HepG2 (cell line): ENCODE data around the gene PCDHB10. TPM values are rescaled to one million over a fixed set of nuclear protein-coding genes. Genes with fewer than 3 reads are reported as not detected.
"Not testable (repeated sequence)": the region's sequence is repeated elsewhere in the genome, so short reads cannot be mapped to it uniquely, and the experiment has no call there.

Experiments used
- ATAC-seq: fragments of 200-7000 bp; cut with Tn5 transposase; 3 replicates; pipeline ENCODE4 v1.9.1; 2020; ENCODE audit warnings: mild to moderate bottlenecking, moderate library complexity
- BruUV-seq: library from RNA; stranded (reverse); fragments of 400-500 nt; replicated peaks from 2 replicates; lab custom pipeline; 2021; lab: Mats Ljungman, UMichigan
- CTCF ChIA-PET: fragments of 300-600 bp; formaldehyde crosslinking; extraction: SDS; loops from one replicate; lab custom pipeline; 2021; ENCODE audit warnings: low total read pairs, inconsistent platforms, low intra/inter-chr PET ratio; lab: Yijun Ruan, JAX
- POLR2A ChIA-PET: fragments of 350-600 bp; sonication (Branson Sonifier 250); formaldehyde crosslinking; loops from one replicate; lab custom pipeline; 2020; ENCODE audit warnings: antibody characterized with exemption, inconsistent platforms; lab: Yijun Ruan, JAX
- DNase-seq: peaks from one replicate; pipeline ENCODE4 v3.0.0-alpha.2; 2015; ENCODE audit warnings: low spot score
- FAIRE-seq: peaks from 3 replicates; lab custom pipeline; 2011; peaks lifted over from hg19 to GRCh38; lab: Jason Lieb, UNC
- H2AFZ ChIP-seq: one replicate; pipeline ENCODE4 v1.6.1; 2011; ENCODE audit warnings: low read length, inconsistent platforms
- H3K27ac ChIP-seq: fragments of 300-600 bp; 3 replicates; pipeline ENCODE4 v1.8.0; 2011; ENCODE audit warnings: mixed run types, mild to moderate bottlenecking, mixed read lengths, low read length, inconsistent platforms; ENCODE audit not compliant: insufficient read depth; ENCODE audit errors: extremely low read length
- H3K27me3 ChIP-seq, 2 experiments: fragments of 200-600 bp in 1 of 2; 2 replicates in 1 of 2; 3 replicates in 1 of 2; pipeline versions ENCODE4 v1.6.0 to v1.8.0; 2011; ENCODE audit warnings: low read length in 2 of 2, mild to moderate bottlenecking in 2 of 2, moderate library complexity in 2 of 2, inconsistent platforms in 1 of 2; ENCODE audit not compliant: insufficient read depth in 2 of 2, control insufficient read depth in 1 of 2
- H3K36me3 ChIP-seq, 2 experiments: fragments of 200-600 bp in 1 of 2; replicated peaks in 1 of 2; 2 replicates in 1 of 2; 3 replicates in 1 of 2; pipeline versions ENCODE4 v1.5.1 to v1.8.0; 2011; ENCODE audit warnings: low read length in 2 of 2, inconsistent platforms in 1 of 2; ENCODE audit not compliant: insufficient read depth in 2 of 2, control insufficient read depth in 1 of 2
- H3K4me1 ChIP-seq: 2 replicates; pipeline ENCODE4 v1.5.1; 2012; ENCODE audit warnings: low read length, inconsistent platforms; ENCODE audit not compliant: insufficient read depth
- H3K4me2 ChIP-seq: 2 replicates; pipeline ENCODE4 v1.6.0; 2011; ENCODE audit warnings: low read depth, low read length, inconsistent platforms
- H3K4me3 ChIP-seq, 3 experiments: fragments of 200-600 bp in 1 of 3; sonication (generic), shearing (Covaris generic) in 1 of 3; replicated peaks in 1 of 3; 2 replicates each; pipeline ENCODE4 v1.5.1; 2011 to 2016; ENCODE audit warnings: low read length in 3 of 3, inconsistent platforms in 2 of 3, low read depth in 2 of 3, mild to moderate bottlenecking in 2 of 3, control low read depth in 1 of 3, mixed read lengths in 1 of 3; ENCODE audit not compliant: insufficient read depth in 1 of 3
- H3K79me2 ChIP-seq: one replicate; pipeline ENCODE4 v1.6.1; 2011; ENCODE audit warnings: low read length, inconsistent platforms; ENCODE audit not compliant: insufficient read depth
- H3K9ac ChIP-seq: 2 replicates; pipeline ENCODE4 v1.6.0; 2011; ENCODE audit warnings: mild to moderate bottlenecking, low read depth, low read length, inconsistent platforms; ENCODE audit not compliant: insufficient read depth
- H3K9me3 ChIP-seq: 2 replicates; pipeline ENCODE4 v1.5.1; 2012; ENCODE audit warnings: mild to moderate bottlenecking, low read length
- H4K20me1 ChIP-seq: 2 replicates; pipeline ENCODE4 v1.6.0; 2011; ENCODE audit warnings: inconsistent platforms, mild to moderate bottlenecking, low read length, moderate library complexity; ENCODE audit not compliant: insufficient read depth
- RXRA ChIP-seq: sonication (generic); formaldehyde crosslinking; IDR thresholded peaks from 2 replicates; pipeline ENCODE4 v1.5.1; 2020; ENCODE audit warnings: missing genetic modification reagents
- STAG1 ChIP-seq: sonication (generic); formaldehyde crosslinking; IDR thresholded peaks from 2 replicates; pipeline ENCODE4 v1.4.0; 2020; ENCODE audit warnings: missing genetic modification reagents
- ZBTB8A ChIP-seq: sonication (generic); formaldehyde crosslinking; IDR thresholded peaks from 2 replicates; pipeline ENCODE4 v1.4.0; 2020; ENCODE audit warnings: mild to moderate bottlenecking, low read depth, missing genetic modification reagents, borderline replicate concordance
- ZC3H13 ChIP-seq: sonication (generic); formaldehyde crosslinking; IDR thresholded peaks from 2 replicates; pipeline ENCODE4 v1.8.1; 2023; ENCODE audit warnings: mild to moderate bottlenecking, missing genetic modification reagents, moderate library complexity
- ZNF484 ChIP-seq: sonication (generic); formaldehyde crosslinking; IDR thresholded peaks from 2 replicates; pipeline ENCODE4 v1.5.1; 2020; ENCODE audit warnings: mild to moderate bottlenecking, low read depth, missing genetic modification reagents, borderline replicate concordance
- ZNF766 ChIP-seq: sonication (generic); formaldehyde crosslinking; IDR thresholded peaks from 2 replicates; pipeline ENCODE4 v1.5.0; 2020; ENCODE audit warnings: missing genetic modification reagents, borderline replicate concordance
- ZSCAN9 ChIP-seq: IDR thresholded peaks from 2 replicates; pipeline ENCODE4 v1.6.1; 2016; ENCODE audit warnings: borderline replicate concordance
- WGBS: methylation state at CpG from one replicate; pipeline ENCODE4 v1.1.6; 2017; ENCODE audit warnings: low lambda C conversion rate; 5-methylcytosine and 5-hydroxymethylcytosine counted together
- in situ Hi-C: cut with HindIII; loops from 2 replicates; pipeline ENCODE4 v1.10.0; 2017; ENCODE audit warnings: low pct_unique_long_range_greater_than_20kb; ENCODE audit not compliant: extremely low pct_ligation_motif_present
- intact Hi-C: fragments of 100-400 bp; cut with micrococcal nuclease; formaldehyde crosslinking; loops from one replicate; pipeline ENCODE4 v1.10.0; 2022; ENCODE audit not compliant: unreplicated experiment
- polyA plus RNA-seq, 8 experiments: library from polyadenylated mRNA; depleted of rRNA in 3 of 8; stranded (reverse) in 7 of 8; unstranded in 1 of 8; fragments of >200 nt; fragmentation: Illumina TruSeq in 4 of 8; extraction: Trizol in 4 of 8; gene quantifications; 2 replicates each; pipeline versions ENCODE4 v1.2.1 to v1.2.3, GENCODE V29; 2011 to 2016; ENCODE audit warnings: low read depth in 4 of 8, missing spikeins in 1 of 8, mixed read lengths in 1 of 8; ENCODE audit not compliant: insufficient read depth in 1 of 8
- total RNA-seq, 5 experiments: library from RNA; depleted of rRNA; stranded (reverse); fragments of >200 nt; fragmentation: Illumina TruSeq; extraction: Trizol; gene quantifications; 2 replicates each; pipeline ENCODE4 v1.2.3, GENCODE V29; 2016; ENCODE audit warnings: low read depth in 1 of 5
- TF ChIP-seq, protein P1 (sequence below): sonication (generic); formaldehyde crosslinking; conservative IDR thresholded peaks from 2 replicates; pipeline ENCODE4 v1.8.0; 2022; ENCODE audit warnings: mild to moderate bottlenecking, moderate library complexity, missing genetic modification reagents
- TF ChIP-seq, protein P2 (sequence below): sonication (generic); formaldehyde crosslinking; IDR thresholded peaks from 2 replicates; pipeline ENCODE4 v1.5.0; 2020; ENCODE audit warnings: mild to moderate bottlenecking, missing genetic modification reagents, moderate library complexity

PCDHB10 gene
- total and polyA plus RNA-seq, 2 of the 13 experiments (the other 11 are each of a cell fraction or from before 2014, with no cell fraction given), result 0.05 TPM; not detected in 1

DNA sequence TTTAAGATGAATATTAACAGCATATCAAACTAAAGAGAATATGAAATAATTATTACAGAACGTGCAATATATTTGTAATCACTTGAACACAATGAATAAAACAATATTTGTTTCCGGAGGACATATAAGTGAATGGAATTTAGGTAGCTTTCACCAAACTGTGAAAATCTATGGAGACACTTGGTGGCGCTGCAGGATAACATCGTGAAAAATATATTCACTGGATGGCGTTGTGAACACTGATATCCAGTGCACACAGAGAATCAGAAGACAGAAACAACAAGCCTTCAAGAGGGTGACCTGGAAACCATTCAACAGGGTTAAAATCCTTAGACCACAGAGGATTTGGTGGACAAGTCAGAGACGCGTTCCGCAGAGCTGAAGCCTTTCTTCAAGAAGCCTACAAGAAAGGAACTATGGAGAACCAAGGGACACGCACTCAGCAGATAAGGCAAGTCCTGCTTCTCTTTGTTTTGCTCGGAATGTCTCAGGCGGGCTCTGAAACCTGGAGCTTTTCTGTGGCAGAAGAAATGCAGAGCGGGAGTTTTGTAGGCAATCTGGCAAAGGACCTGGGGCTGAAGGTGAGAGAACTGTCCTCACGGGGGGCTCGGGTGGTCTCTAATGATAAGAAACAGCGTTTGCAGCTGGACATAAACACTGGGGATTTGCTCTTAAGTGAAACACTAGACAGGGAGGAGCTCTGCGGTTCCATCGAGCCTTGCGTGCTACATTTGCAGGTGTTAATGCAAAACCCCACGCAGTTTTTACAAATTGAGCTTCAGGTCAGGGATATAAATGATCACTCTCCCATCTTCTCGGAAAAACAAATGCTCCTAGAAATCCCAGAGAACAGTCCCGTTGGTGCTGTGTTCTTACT is 7.4 kb downstream of the PCDHB10 start, which contains the start of gene PCDHB11:
Gene PCDHB11 (plus strand): TSS at position 269 of the 877 bp plus-strand sequence. CDS start 148 bp downstream, at position 417.
- intact Hi-C loops, result no loop called here
- no peak for FAIRE-seq
- BruUV-seq, result no TSS peak
- Histone ChIP-seq H3K36me3 (no peaks in the 10 kb centered on the region), H3K27ac (no peak within 1 kb of the TSS), H3K9me3 (peaks cover 21% of the 10 kb centered on the region), H3K9ac (no peak within 1 kb of the TSS), H4K20me1 (no peaks in the 10 kb centered on the region), H3K4me3 (no peak within 1 kb of the TSS), H3K4me1 (no peaks in the 10 kb centered on the region), H3K79me2 (no peaks in the 10 kb centered on the region), H2AFZ (peak within 1 kb of the TSS; percentile 55), H3K4me2 (no peak within 1 kb of the TSS), H3K27me3 (no peaks in the 10 kb centered on the region)
- ATAC-seq, result peak; percentile 50; the same call in 1 of the 3 replicates
- 40% methylated on average over 20 of the region's 21 CpGs for whole genome bisulfite sequencing
- CTCF ChIA-PET, result no interaction called here
- in situ Hi-C loops, result no loop called here
- POLR2A ChIA-PET, result no interaction called here
- peak; percentile 6 for DNase-seq
- TF ChIP-seq STAG1 (CRISPR knock-in tag), result peak; percentile 42; the same call in 1 of the 2 replicates
- TF ChIP-seq ZNF484, result no peak
- no peak for TF ChIP-seq ZC3H13
- TF ChIP-seq, protein P1, sequence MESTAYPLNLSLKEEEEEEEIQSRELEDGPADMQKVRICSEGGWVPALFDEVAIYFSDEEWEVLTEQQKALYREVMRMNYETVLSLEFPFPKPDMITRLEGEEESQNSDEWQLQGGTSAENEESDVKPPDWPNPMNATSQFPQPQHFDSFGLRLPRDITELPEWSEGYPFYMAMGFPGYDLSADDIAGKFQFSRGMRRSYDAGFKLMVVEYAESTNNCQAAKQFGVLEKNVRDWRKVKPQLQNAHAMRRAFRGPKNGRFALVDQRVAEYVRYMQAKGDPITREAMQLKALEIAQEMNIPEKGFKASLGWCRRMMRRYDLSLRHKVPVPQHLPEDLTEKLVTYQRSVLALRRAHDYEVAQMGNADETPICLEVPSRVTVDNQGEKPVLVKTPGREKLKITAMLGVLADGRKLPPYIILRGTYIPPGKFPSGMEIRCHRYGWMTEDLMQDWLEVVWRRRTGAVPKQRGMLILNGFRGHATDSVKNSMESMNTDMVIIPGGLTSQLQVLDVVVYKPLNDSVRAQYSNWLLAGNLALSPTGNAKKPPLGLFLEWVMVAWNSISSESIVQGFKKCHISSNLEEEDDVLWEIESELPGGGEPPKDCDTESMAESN (CRISPR knock-in tag), result no peak
- TF ChIP-seq ZSCAN9, result no peak
- no peak for TF ChIP-seq ZNF766
- TF ChIP-seq RXRA (CRISPR knock-in tag), result no peak
- no peak for TF ChIP-seq ZBTB8A (CRISPR knock-in tag)
- TF ChIP-seq, protein P2, sequence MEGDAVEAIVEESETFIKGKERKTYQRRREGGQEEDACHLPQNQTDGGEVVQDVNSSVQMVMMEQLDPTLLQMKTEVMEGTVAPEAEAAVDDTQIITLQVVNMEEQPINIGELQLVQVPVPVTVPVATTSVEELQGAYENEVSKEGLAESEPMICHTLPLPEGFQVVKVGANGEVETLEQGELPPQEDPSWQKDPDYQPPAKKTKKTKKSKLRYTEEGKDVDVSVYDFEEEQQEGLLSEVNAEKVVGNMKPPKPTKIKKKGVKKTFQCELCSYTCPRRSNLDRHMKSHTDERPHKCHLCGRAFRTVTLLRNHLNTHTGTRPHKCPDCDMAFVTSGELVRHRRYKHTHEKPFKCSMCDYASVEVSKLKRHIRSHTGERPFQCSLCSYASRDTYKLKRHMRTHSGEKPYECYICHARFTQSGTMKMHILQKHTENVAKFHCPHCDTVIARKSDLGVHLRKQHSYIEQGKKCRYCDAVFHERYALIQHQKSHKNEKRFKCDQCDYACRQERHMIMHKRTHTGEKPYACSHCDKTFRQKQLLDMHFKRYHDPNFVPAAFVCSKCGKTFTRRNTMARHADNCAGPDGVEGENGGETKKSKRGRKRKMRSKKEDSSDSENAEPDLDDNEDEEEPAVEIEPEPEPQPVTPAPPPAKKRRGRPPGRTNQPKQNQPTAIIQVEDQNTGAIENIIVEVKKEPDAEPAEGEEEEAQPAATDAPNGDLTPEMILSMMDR (CRISPR knock-in tag), result peak; percentile 60
- TF ChIP-seq, all 625 proteins: peak for 2

DNA sequence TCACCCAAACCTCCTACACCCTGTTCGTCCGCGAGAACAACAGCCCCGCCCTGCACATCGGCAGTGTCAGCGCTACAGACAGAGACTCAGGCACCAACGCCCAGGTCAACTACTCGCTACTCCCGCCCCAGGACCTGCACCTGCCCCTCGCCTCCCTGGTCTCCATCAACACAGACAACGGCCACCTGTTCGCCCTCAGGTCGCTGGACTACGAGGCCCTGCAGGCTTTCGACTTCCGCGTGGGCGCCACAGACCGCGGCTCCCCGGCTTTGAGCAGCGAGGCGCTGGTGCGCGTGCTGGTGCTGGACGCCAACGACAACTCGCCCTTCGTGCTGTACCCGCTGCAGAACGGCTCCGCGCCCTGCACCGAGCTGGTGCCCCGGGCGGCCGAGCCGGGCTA is 9.0 kb downstream of the PCDHB10 start:
- H3K27me3 ChIP-seq, H3K27ac ChIP-seq, ATAC-seq, DNase-seq, H3K9ac ChIP-seq, CTCF ChIA-PET, POLR2A ChIA-PET, H3K79me2 ChIP-seq, H3K4me2 ChIP-seq, intact Hi-C loops, H2AFZ ChIP-seq, BruUV-seq, in situ Hi-C loops, H3K4me3 ChIP-seq, H4K20me1 ChIP-seq, H3K4me1 ChIP-seq, FAIRE-seq, H3K36me3 ChIP-seq: not testable (repeated sequence)
- H3K9me3 ChIP-seq, result peaks cover 18% of the 10 kb centered on the region
- WGBS, result 59% methylated on average over 19 of the region's 38 CpGs
